Raji (cell line): ENCODE data around the gene DOK7.

Experiments used
- POLR2A ChIP-seq: IDR thresholded peaks from 2 replicates; pipeline ENCODE4 v1.6.1; 2011; ENCODE audit warnings: low read depth, low read length, control low read depth; ENCODE audit not compliant: insufficient read depth

The DOK7 gene

DNA sequence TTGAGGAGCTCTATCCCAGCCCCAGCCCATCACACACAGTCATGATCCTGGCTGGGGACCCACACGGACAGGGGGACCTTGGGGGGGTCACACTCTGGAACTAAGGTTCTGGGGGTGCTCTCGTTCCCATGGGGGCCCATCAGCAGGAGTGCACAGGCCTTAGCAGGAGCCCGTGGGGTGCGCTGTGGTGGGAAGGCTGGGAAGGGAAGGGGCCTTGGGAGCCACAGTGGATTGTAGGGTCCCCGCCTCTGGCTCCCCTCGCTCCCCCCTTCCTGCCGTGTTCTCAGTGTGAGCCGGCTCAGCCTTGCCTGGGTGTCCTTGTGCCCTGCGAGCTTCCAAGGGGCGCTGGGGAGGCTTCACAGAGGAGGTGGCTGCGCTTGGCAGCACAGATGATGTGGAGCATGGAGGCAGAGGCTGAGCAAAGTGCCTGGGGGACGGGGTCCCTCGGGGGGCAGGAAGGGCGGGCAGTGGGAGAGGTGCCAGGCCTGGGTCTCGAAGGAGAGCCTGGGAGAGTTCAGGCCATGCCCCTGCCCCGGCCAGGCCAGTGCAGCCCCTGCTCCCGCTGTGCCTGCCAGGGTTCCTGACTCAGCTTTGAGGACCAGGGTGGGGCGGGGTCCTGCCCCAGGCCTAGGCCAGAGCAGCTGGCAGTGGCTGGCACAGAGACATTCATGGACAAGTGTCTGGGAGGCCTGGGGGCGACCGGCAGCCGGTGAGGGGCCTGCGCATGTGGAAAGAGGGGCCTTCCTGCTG, 26.9 kb upstream of the DOK7 start:
- TF ChIP-seq POLR2A: no peak

DNA sequence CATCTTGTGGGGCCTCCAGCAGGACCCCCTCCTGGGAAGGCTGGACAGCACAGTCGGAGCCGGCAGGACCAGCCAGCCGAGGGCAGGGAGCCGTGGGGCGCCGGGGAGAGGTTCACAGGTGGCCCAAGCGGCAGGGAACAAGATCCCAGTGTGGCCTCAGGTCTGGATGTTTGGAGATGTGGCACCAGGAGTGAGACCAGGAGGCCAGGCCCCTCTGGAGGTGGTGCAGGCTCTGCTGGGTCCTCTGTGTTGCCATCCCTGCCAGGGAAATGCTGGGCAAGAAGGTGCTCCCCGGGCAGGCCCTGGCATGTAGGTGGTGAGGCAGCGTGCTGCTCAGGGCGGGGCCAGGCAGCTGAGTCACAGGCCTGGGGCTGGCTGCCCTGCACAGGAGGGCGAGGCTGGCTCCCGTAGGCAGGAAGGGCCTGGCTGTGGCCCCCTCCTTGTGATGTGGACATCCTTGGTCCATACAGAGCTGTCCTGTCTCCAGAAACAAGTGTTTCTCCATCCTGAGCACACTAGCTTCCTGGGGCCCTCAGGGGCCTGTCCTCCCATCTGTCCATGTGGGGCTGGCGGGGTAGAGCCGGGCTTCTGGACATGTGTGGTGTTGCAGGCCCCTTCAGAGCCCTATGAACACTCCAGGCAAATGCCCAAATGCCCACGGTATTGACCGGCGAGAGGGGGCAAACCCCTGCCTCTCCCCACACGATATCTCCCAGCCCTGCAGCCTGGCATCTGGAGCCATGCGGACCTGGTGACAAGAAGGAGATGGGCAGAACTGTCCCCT, 26.1 kb upstream of the DOK7 start:
- no peak for TF ChIP-seq POLR2A

GRCh38 chr4:3437582-3437936, 25.5 kb upstream of the DOK7 start:
- TF ChIP-seq POLR2A: no peak

GRCh38 chr4:3437998-3438846, 24.9 kb upstream of the DOK7 start:
- no peak for TF ChIP-seq POLR2A

DNA sequence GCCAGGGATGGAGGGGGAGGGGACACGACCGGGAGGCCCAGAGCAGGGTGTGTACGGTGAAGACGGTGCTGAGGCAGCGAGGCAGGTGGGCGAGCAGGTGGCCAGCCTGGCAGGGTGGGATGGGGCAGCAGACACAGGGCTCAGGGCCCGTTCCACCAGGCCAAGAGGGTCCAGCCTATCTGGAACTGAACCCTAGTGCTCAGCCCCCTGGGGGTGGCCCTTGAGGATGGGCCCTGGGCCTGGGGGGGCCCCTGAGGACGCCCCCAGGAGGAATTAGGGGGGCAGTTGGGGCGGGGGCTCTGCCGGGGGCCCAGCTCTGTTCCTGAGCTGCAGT, 24.3 kb upstream of the DOK7 start:
- TF ChIP-seq POLR2A: no peak

GRCh38 chr4:3439391-3439790, 23.7 kb upstream of the DOK7 start:
- no peak for TF ChIP-seq POLR2A

GRCh38 chr4:3440011-3440410, 23.1 kb upstream of the DOK7 start:
- no peak for TF ChIP-seq POLR2A

- no peak for TF ChIP-seq POLR2A
Observed at GRCh38 chr4:3440979-3441500, 22.1 kb upstream of the DOK7 start.

GRCh38 chr4:3441501-3442459, 21.3 kb upstream of the DOK7 start, which contains the start of gene HGFAC:
Gene HGFAC (plus strand): TSS chr4:3441968. CDS start chr4:3442002, 34 bp downstream.
- no peak for TF ChIP-seq POLR2A

DNA sequence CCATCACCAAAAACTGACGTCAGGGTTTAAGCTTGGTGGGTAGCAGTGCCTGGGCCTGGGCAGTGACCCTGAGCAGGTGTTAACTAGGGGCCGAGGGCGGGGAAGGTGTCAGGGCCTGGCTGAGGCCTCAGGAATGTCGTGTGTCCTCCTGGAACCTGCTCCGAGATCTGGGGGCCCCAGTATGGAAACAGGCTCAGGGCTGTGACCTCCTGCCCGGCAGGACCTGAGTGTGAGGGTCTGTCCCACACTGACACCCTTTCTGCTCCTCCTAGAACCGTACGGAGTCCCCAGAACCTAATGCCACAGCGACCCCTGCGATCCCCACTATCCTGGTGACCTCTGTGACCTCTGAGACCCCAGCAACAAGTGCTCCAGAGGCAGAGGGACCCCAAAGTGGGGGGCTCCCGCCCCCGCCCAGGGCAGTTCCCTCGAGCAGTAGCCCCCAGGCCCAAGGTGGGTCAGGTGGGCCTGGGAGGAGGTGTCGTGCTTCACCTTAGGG, 20.6 kb upstream of the DOK7 start:
- no peak for TF ChIP-seq POLR2A

GRCh38 chr4:3442959-3443749, 20.0 kb upstream of the DOK7 start:
- no peak for TF ChIP-seq POLR2A

DNA sequence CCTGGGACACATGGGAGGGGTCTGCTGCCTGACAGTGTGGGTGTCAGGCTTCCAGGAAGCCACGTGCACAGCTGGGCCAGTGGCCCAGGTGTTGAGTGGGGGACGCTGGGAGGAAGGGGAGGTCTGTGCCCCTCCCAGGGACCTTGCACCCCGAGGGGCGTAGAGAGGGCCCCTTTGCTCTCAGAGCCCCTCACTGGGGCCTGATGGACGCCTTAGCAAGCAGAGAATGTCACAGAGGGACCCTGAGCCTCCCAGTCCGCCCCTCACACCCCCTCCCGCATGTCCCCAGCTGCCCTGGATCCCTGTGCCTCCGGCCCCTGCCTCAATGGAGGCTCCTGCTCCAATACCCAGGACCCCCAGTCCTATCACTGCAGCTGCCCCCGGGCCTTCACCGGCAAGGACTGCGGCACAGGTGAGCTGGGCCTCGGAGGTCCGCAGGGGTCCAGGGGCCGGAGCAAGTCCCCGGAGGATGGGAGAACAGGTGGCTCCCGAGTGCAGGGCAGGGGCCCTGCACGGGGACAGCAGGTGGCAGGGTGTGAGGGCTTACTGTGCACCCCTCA, 19.3 kb upstream of the DOK7 start:
- TF ChIP-seq POLR2A: no peak

- TF ChIP-seq POLR2A: no peak
Observed at GRCh38 chr4:3444351-3445110, 18.6 kb upstream of the DOK7 start.
